GM12878 (cell line): ENCODE data around the gene RINT1. TPM values are rescaled to one million over a fixed set of nuclear protein-coding genes. Genes with fewer than 3 reads are reported as not detected.

ENCODE experiments used
- ATAC-seq: fragments of 200-7000 bp; cut with Tn5 transposase; 3 replicates; pipeline ENCODE4 v1.9.1; 2020; ENCODE audit warnings: mild to moderate bottlenecking, moderate library complexity
- BruUV-seq: library from RNA; stranded (reverse); fragments of 400-500 nt; replicated peaks from 2 replicates; lab custom pipeline; 2021; lab: Mats Ljungman, UMichigan
- CTCF ChIA-PET: fragments of 300-600 bp; sonication (Branson Sonifier 250); formaldehyde crosslinking; extraction: SDS; loops from one replicate; lab custom pipeline; 2021; ENCODE audit warnings: inconsistent platforms; lab: Yijun Ruan, JAX
- POLR2A ChIA-PET: fragments of 350-600 bp; formaldehyde crosslinking; extraction: SDS; loops from one replicate; lab custom pipeline; 2021; ENCODE audit warnings: inconsistent platforms; lab: Charles Lee
- RAD21 ChIA-PET: fragments of 300-600 bp; sonication (Branson Sonifier 250); formaldehyde crosslinking; loops from one replicate; lab custom pipeline; 2023; ENCODE audit warnings: antibody characterized with exemption; ENCODE audit not compliant: unreplicated experiment; lab: Charles Lee
- SMC1A ChIA-PET: fragments of 300-600 bp; sonication (Branson Sonifier 250); formaldehyde crosslinking; loops from one replicate; lab custom pipeline; 2023; ENCODE audit not compliant: unreplicated experiment, uncharacterized antibody; lab: Charles Lee
- DNase-seq: peaks from one replicate; pipeline ENCODE4 v3.0.0-alpha.2; 2011; ENCODE audit warnings: low read depth, low spot score
- FAIRE-seq: peaks from 3 replicates; lab custom pipeline; 2011; peaks lifted over from hg19 to GRCh38; lab: Jason Lieb, UNC
- H2AFZ ChIP-seq: 2 replicates; pipeline ENCODE4 v1.6.0; 2011; ENCODE audit warnings: low read depth, low read length, control low read depth; ENCODE audit not compliant: control insufficient read depth
- H3K27ac ChIP-seq: 2 replicates; pipeline ENCODE4 v1.5.1; 2011; ENCODE audit warnings: control low read depth; ENCODE audit not compliant: control insufficient read depth, insufficient read depth
- H3K27me3 ChIP-seq, 2 experiments: replicated peaks in 1 of 2; 2 replicates each; pipeline versions ENCODE4 v1.6.0 to v1.6.1; 2011; ENCODE audit warnings: low read length in 1 of 2; ENCODE audit not compliant: control insufficient read depth in 2 of 2, insufficient read depth in 2 of 2
- H3K36me3 ChIP-seq, 2 experiments: 2 replicates each; pipeline ENCODE4 v1.5.1; 2011; ENCODE audit warnings: low read length in 1 of 2; ENCODE audit not compliant: control insufficient read depth in 2 of 2, insufficient read depth in 2 of 2
- H3K4me1 ChIP-seq: 2 replicates; pipeline ENCODE4 v1.6.1; 2011; ENCODE audit warnings: mild to moderate bottlenecking, low read length, moderate library complexity, mixed read lengths; ENCODE audit not compliant: control insufficient read depth, insufficient read depth
- H3K4me2 ChIP-seq: 2 replicates; pipeline ENCODE4 v1.6.0; 2011; ENCODE audit warnings: control low read depth; ENCODE audit not compliant: control insufficient read depth, insufficient read depth
- H3K4me3 ChIP-seq: fragments of 200-600 bp; sonication (generic); 2 replicates; pipeline ENCODE4 v1.5.1; 2016
- H3K79me2 ChIP-seq: 2 replicates; pipeline ENCODE4 v1.6.0; 2011; ENCODE audit warnings: low read length; ENCODE audit not compliant: control insufficient read depth, insufficient read depth
- H3K9ac ChIP-seq: 2 replicates; pipeline ENCODE4 v1.8.0; 2011; ENCODE audit warnings: low read length, control low read depth, mixed read lengths; ENCODE audit not compliant: control insufficient read depth, insufficient read depth
- H3K9me3 ChIP-seq: replicated peaks from 3 replicates; pipeline ENCODE4 v1.5.1; 2011; ENCODE audit warnings: mild to moderate bottlenecking, low read length; ENCODE audit not compliant: control insufficient read depth, insufficient read depth
- H4K20me1 ChIP-seq: 2 replicates; pipeline ENCODE4 v1.6.0; 2011; ENCODE audit not compliant: control insufficient read depth, insufficient read depth
- CHD1 ChIP-seq: IDR thresholded peaks from 2 replicates; pipeline ENCODE4 v1.6.1; 2012; ENCODE audit warnings: low read depth, low read length, improper control_type of control experiment
- EP300 ChIP-seq, 2 experiments: fragments of 150-350 bp in 1 of 2; IDR thresholded peaks; 2 replicates each; pipeline ENCODE4 v1.6.1; 2011 to 2012; ENCODE audit warnings: low read depth in 2 of 2, low read length in 2 of 2, borderline replicate concordance in 1 of 2, improper control_type of control experiment in 1 of 2, inconsistent platforms in 1 of 2; ENCODE audit not compliant: control insufficient read depth in 1 of 2
- ETV6 ChIP-seq, 2 experiments: fragments of 450-650 bp in 1 of 2; IDR thresholded peaks in 1 of 2; conservative IDR thresholded peaks in 1 of 2; 2 replicates each; pipeline ENCODE4 v1.6.1; 2014; ENCODE audit warnings: antibody characterized with exemption in 1 of 2, borderline replicate concordance in 1 of 2, low read depth in 1 of 2, mild to moderate bottlenecking in 1 of 2, moderate library complexity in 1 of 2
- HDAC6 ChIP-seq: fragments of 200-600 bp; sonication (generic); IDR thresholded peaks from one replicate; pipeline ENCODE4 v1.8.0; 2017; ENCODE audit warnings: antibody characterized with exemption; ENCODE audit not compliant: unreplicated experiment
- HSF1 ChIP-seq: fragments of 150-350 bp; IDR thresholded peaks from 2 replicates; pipeline ENCODE4 v1.6.1; 2014; ENCODE audit warnings: mild to moderate bottlenecking, low read depth, low read length
- IKZF2 ChIP-seq, 2 experiments: fragments of 450-650 bp; IDR thresholded peaks; 2 replicates each; pipeline ENCODE4 v1.6.1; 2017; ENCODE audit warnings: mild to moderate bottlenecking in 2 of 2, moderate library complexity in 2 of 2
- NR2C1 ChIP-seq: fragments of 450-650 bp; IDR thresholded peaks from 2 replicates; pipeline ENCODE4 v1.6.1; 2017; ENCODE audit warnings: antibody characterized with exemption, mild to moderate bottlenecking, moderate library complexity
- ZNF384 ChIP-seq: IDR thresholded peaks from 2 replicates; pipeline ENCODE4 v1.6.1; 2012; ENCODE audit warnings: low read depth, mild to moderate bottlenecking, low read length, improper control_type of control experiment, borderline replicate concordance
- WGBS: methylation state at CpG from one replicate; pipeline ENCODE4 v1.1.6; 2016; ENCODE audit warnings: low lambda C conversion rate; ENCODE audit not compliant: insufficient replicate concordance, insufficient coverage; ENCODE audit errors: missing lambda C conversion rate; 5-methylcytosine and 5-hydroxymethylcytosine counted together
- in situ Hi-C: fragments of 300-500 bp; cut with MboI; formaldehyde crosslinking; loops from 9 replicates; pipeline ENCODE4 v1.14.3; 2018; ENCODE audit warnings: mixed read lengths
- intact Hi-C: fragments of 100-400 bp; cut with micrococcal nuclease; formaldehyde crosslinking; loops from one replicate; pipeline ENCODE4 v1.14.2; 2022; ENCODE audit not compliant: unreplicated experiment
- polyA plus RNA-seq, 11 experiments: library from polyadenylated mRNA; depleted of rRNA in 4 of 11; unstranded in 6 of 11; stranded (reverse) in 5 of 11; fragments of >200 nt; fragmentation: Nextera tagmentation in 4 of 11; fragmentation: Illumina TruSeq in 1 of 11; extraction: Ambion mirVana in 4 of 11; extraction: Trizol in 1 of 11; gene quantifications; 1 replicate in 1 of 11; 2 replicates in 10 of 11; pipeline versions ENCODE4 v1.2.1 to v1.2.3, GENCODE V29; 2011 to 2016; ENCODE audit warnings: inconsistent platforms in 2 of 11, missing spikeins in 2 of 11, low read depth in 1 of 11
- total RNA-seq, 4 experiments: library from RNA; depleted of rRNA in 3 of 4; stranded (reverse); fragments of >200 nt in 3 of 4; fragmentation: Illumina TruSeq in 1 of 4; extraction: Trizol in 1 of 4; gene quantifications; 2 replicates each; pipeline versions ENCODE4 v1.2.1 to v1.2.3, GENCODE V29; 2013 to 2021
- TF ChIP-seq, protein P1 (sequence below): fragments of 450-650 bp; IDR thresholded peaks from 2 replicates; pipeline ENCODE4 v1.6.1; 2018; ENCODE audit warnings: mild to moderate bottlenecking, low read depth, moderate library complexity; ENCODE audit not compliant: partially characterized antibody

The RINT1 gene
- total and polyA plus RNA-seq, 10 of the 15 experiments (the other 5 are each of a cell fraction or from before 2014, with no cell fraction given): 6.7 to 32.3 (median 17.3) TPM

- no peak overlapping the region for H3K9ac ChIP-seq
- H3K36me3 ChIP-seq: no peaks in the 10 kb centered on the region
- no peak overlapping the region for H3K4me2 ChIP-seq
- DNase-seq (no peak), FAIRE-seq (no peak), ATAC-seq (peak; percentile 6; the same call in 2 of the 3 replicates)
- intact Hi-C loops: loop anchor here (2.0 to 5.0 kb wide), 4 partner anchors 56 to 665 kb away; partner anchors contain the start of gene RINT1
- TF ChIP-seq, protein P1, sequence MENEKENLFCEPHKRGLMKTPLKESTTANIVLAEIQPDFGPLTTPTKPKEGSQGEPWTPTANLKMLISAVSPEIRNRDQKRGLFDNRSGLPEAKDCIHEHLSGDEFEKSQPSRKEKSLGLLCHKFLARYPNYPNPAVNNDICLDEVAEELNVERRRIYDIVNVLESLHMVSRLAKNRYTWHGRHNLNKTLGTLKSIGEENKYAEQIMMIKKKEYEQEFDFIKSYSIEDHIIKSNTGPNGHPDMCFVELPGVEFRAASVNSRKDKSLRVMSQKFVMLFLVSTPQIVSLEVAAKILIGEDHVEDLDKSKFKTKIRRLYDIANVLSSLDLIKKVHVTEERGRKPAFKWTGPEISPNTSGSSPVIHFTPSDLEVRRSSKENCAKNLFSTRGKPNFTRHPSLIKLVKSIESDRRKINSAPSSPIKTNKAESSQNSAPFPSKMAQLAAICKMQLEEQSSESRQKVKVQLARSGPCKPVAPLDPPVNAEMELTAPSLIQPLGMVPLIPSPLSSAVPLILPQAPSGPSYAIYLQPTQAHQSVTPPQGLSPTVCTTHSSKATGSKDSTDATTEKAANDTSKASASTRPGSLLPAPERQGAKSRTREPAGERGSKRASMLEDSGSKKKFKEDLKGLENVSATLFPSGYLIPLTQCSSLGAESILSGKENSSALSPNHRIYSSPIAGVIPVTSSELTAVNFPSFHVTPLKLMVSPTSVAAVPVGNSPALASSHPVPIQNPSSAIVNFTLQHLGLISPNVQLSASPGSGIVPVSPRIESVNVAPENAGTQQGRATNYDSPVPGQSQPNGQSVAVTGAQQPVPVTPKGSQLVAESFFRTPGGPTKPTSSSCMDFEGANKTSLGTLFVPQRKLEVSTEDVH: no peak
- no peak for TF ChIP-seq CHD1
- TF ChIP-seq IKZF2 (IDR thresholded peaks at IDR 0.05): no peak
- peak; percentile 48; the same call in 1 of the 2 replicates for TF ChIP-seq ZNF384
- TF ChIP-seq EP300 (IDR thresholded peaks at IDR 0.05; ENCODE audit: borderline replicate concordance in 1 of 2, control insufficient read depth in 1 of 2, low read depth in 2 of 2, low read length in 2 of 2): no peak
- no peak for TF ChIP-seq HSF1
- no peak for TF ChIP-seq NR2C1
- TF ChIP-seq HDAC6: no peak
- TF ChIP-seq ETV6 (conservative IDR thresholded peaks at IDR 0.05 in 1 of 2, IDR thresholded peaks at IDR 0.05 in 1 of 2; ENCODE audit: borderline replicate concordance in 1 of 2, low read depth in 1 of 2): no peak
- peaks cover 14% of the 10 kb centered on the region for H3K4me1 ChIP-seq
- no peak overlapping the region for H3K4me3 ChIP-seq
- BruUV-seq: no TSS peak
- in situ Hi-C loops: no loop called here
- ChIA-PET RAD21 (interaction anchor here (0.7 to 4.4 kb wide), 2 partner anchors 46 to 56 kb away, joined by 3 to 24 read pairs; partner anchors contain the start of gene RINT1), POLR2A (interaction anchor here (0.6 to 0.7 kb wide), 2 partner anchors 189 to 223 kb away, joined by 3 to 4 read pairs; no protein-coding TSS in a partner anchor), CTCF (interaction anchor here (0.6 to 2.3 kb wide), 10 partner anchors 30 to 705 kb away, joined by 3 to 9 read pairs (median 4); partner anchors contain the start of gene RINT1), SMC1A (interaction anchor here (0.6 to 1.6 kb wide), 3 partner anchors 158 to 644 kb away, joined by 3 to 6 read pairs (median 3); no protein-coding TSS in a partner anchor)
- H3K27ac ChIP-seq: no peak overlapping the region
- WGBS: 52% methylated on average over 12 of the region's 12 CpGs
- no peaks in the 10 kb centered on the region for H3K27me3 ChIP-seq
- H4K20me1 ChIP-seq: no peaks in the 10 kb centered on the region
- no peak overlapping the region; the same call in 1 of the 2 replicates for H2AFZ ChIP-seq
- H3K9me3 ChIP-seq: no peaks in the 10 kb centered on the region; the same call in 2 of the 3 replicates
- no peaks in the 10 kb centered on the region for H3K79me2 ChIP-seq
Measured at GRCh38 chr7:105587909-105588635, 56.1 kb downstream of the RINT1 start.
